ENCODE measurements around the gene ZNF799.
"Not testable (repeated sequence)": the region's sequence is repeated elsewhere in the genome, so short reads cannot be mapped to it uniquely, and the experiment has no call there.

Gene ZNF799

DNA sequence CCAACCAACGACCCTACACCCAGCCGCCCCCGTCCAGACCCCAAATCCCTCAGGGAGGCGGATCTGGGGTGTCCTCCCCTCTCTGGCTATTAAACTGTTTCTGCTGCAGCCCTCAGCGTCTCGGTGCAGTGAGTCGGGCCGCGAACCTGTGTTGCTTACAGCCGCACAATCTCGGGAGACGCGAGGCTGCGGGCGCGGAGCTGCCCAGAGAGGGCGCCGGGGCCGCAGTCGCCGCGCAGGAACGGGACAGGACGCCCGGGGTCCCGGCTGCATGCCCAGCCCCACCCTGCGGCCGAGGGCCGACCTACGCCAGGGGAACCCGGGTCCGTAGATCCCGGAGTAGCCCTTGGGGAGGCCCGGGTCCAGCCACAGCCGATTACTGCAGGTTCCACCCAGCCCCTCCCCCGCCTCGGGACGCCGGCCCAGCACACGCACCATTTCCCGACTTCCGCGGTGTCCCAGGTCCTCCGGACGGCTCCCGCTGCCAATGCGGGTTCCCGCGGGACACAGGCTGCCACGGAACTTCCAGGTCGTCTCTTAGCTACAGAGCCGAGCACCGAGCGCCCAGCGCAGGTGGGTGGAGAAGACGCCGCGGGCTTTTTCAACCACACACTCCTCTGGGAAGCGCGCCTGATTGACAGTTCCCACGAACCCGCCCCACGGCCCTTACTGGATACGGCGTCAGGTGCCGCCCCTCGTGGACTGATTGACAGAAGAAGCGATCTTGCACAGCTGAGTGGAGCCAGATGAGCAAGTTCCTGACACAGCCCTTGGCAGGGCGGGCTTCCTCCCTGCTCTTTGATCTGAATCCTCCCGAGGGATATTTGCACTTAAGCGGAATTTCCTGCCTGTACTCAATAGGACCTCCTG lies at the start of gene ZNF799:
Gene ZNF799, minus strand, starts transcription at position 639 of the 870 bp plus-strand sequence. Its CDS starts 201 bp downstream, at position 438.
- DNase-seq (ENCODE audit: low spot score) = peak; percentile 99

DNA sequence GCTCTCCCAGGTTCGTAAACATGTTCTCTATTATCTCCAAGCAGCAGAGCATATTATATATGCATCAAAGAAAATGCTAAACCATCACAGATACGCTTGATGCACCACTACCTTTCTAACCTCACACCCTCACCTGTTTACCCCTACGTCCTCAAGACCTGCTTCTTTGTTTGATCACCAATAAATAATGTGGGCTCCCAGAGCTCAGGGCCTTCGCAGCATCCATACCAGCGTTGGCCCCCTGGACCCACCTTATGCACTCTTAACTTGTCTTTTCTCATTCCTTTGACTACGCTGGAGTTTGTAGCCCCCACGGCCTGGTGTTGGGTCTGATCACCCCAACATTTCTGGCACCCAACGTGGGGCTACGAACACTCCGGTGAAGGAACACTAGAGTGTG lies 49.8 kb upstream of the ZNF799 start:
- no peak for DNase-seq (ENCODE audit: low spot score)

- no peak for DNase-seq (ENCODE audit: low spot score)
These were observed 47.7 kb upstream of the ZNF799 start for GRCh38 chr19:12448808-12449207.

GRCh38 chr19:12440541-12441316 lies 39.7 kb upstream of the ZNF799 start, which contains the start of gene ZNF443:
TSS of gene ZNF443 (minus strand) at chr19:12441021. CDS start at chr19:12440914, 107 bp downstream.
- DNase-seq (ENCODE audit: low spot score) = peak; percentile 98

GRCh38 chr19:12439686-12440540 lies 38.8 kb upstream of the ZNF799 start:
- DNase-seq (ENCODE audit: low spot score) = peak; percentile 31

- DNase-seq (ENCODE audit: low spot score) = not testable (repeated sequence)
These were observed 29.7 kb upstream of the ZNF799 start for GRCh38 chr19:12430726-12431299.

DNA sequence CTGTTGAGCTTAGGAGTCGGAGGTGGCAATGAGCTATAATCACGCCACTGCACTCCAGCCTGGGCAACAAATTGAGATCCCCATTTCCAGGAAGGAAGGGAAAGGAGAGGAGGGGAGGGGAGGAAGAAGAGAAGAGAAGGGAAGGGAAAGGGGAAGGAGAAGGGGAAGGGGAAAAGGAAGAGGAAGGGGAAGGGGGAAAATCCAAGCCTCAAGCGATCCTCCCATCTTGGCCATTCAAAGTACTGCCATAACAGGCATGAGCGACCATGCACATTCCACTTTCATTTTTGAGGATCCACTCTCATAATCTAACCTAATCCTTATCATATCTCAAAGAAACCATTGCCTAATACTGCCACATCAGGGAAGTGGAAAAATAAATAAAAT lies 24.8 kb upstream of the ZNF799 start:
- DNase-seq (ENCODE audit: low spot score) = no peak

GRCh38 chr19:12425236-12425887 lies 24.3 kb upstream of the ZNF799 start:
- no peak for DNase-seq (ENCODE audit: low spot score)

GRCh38 chr19:12417273-12417672 lies 16.2 kb upstream of the ZNF799 start:
- not testable (repeated sequence) for DNase-seq (ENCODE audit: low spot score)

GRCh38 chr19:12411893-12412292 lies 10.8 kb upstream of the ZNF799 start:
- no peak for DNase-seq (ENCODE audit: low spot score)

GRCh38 chr19:12399901-12400632 lies 1.0 kb downstream of the ZNF799 start:
- DNase-seq (ENCODE audit: low spot score) = peak; percentile 27

DNA sequence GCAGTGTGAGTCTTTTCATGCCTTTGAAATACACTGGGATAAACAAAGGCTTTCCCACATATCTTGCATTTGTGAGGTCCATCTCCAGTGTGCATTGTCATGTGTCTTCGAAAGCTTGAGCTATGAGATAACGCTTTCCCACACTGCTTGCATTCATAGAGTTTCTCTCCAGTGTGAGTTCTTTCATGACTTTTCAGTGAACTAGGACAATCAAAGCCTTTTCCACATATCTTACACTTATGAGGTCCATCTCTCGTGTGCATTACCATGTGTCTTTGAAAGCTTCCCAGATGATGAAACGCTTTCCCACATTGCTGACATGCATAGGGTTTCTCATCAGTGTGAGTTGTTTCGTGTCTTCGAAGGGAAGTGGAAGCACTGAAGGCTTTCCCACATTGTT lies 9.9 kb downstream of the ZNF799 start:
- DNase-seq (ENCODE audit: low spot score) = not testable (repeated sequence)

- DNase-seq (ENCODE audit: low spot score) = not testable (repeated sequence)
These were observed 14.7 kb downstream of the ZNF799 start for GRCh38 chr19:12386365-12386764.

DNA sequence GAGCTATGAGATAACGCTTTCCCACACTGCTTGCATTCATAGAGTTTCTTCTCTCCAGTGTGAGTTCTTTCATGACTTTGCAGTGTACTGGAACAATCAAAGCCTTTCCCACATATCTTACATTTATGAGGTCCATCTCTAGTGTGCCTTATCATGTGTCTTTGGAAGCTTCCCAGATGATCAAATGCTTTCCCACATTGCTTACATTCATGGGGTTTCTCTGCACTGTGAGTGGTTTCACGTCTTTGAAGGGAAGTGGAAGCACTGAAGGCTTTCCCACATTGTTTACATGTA lies 20.7 kb downstream of the ZNF799 start:
- DNase-seq (ENCODE audit: low spot score) = no peak

DNA sequence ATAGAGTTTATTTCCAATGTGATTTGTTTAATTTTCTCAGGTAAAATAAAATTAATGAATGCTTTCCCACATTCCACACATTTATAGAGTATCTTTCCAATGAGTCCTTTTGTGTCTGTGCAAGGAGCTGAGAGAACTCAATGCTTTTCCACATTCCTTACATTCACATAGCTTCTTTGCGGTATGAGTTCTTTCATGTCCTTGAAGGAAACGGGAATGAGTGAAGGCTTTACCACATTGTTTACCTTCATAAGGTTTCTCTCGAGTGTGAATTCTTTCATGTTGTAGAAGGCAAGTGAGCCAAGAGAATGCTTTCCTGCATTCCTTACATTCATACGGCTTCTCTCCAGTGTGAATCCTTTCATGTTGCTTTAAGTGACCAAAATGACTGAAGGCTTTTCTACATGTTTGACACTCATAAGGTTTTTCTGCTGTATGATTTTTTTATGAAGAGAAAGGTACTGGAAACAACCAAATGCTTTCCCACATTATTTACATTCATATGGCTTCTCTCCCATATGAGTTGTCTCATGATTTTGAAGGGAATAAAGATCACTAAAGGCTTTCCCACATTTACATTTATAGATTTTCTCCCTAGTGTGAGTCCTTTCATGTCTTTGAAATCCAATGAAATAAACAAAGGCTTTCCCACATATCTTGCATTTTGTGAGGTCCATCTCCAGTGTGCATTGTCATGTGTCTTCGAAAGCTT lies 21.2 kb downstream of the ZNF799 start:
- DNase-seq (ENCODE audit: low spot score) = no peak

DNA sequence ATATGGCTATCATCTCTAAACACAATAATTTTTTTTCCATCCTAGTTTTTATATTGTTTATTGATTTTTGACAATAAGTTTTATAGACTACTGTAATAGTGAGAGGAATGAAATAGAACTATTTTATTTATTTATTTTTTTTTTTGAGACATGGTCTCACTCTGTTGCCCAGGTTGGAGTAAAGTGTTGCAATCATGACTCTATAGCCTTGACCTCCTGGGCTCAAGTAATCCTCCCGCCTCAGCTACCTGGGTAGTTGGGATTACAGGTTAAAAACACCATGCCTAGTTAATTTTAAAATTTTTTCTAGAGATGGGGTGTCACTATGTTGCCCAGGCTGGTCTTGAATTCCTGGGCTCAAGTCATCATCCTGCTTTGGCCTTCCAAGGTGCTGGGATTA lies 27.0 kb downstream of the ZNF799 start:
- DNase-seq (ENCODE audit: low spot score) = no peak

GRCh38 chr19:12365236-12366162 lies 35.6 kb downstream of the ZNF799 start, which contains the start of gene ZNF442:
TSS of gene ZNF442 (minus strand) at chr19:12365683. CDS start at chr19:12363631, 2,052 bp downstream.
- peak; percentile 94 for DNase-seq (ENCODE audit: low spot score)

GRCh38 chr19:12364391-12365235 lies 36.5 kb downstream of the ZNF799 start:
- DNase-seq (ENCODE audit: low spot score) = no peak
